ENCODE measurements around the gene CRELD1.
"Not testable (repeated sequence)": the region's sequence is repeated elsewhere in the genome, so short reads cannot be mapped to it uniquely, and the experiment has no call there.

The CRELD1 gene

GRCh38 chr3:9933561-9934234 lies at the start of gene CRELD1:
Gene CRELD1 (plus strand): TSS chr3:9933834. CDS start chr3:9934439, 605 bp downstream.
- DNase-seq = peak; percentile 76

- DNase-seq = peak; percentile 77
Observed at GRCh38 chr3:9884555-9885165, 49.0 kb upstream of the CRELD1 start.

GRCh38 chr3:9886328-9886727 lies 47.3 kb upstream of the CRELD1 start:
- no peak for DNase-seq

GRCh38 chr3:9887480-9887879 lies 46.2 kb upstream of the CRELD1 start:
- no peak for DNase-seq

- no peak for DNase-seq
Observed at GRCh38 chr3:9888540-9888939, 45.1 kb upstream of the CRELD1 start.

GRCh38 chr3:9889405-9889804 lies 44.2 kb upstream of the CRELD1 start:
- no peak for DNase-seq

GRCh38 chr3:9890249-9891071 lies 43.2 kb upstream of the CRELD1 start, which contains the start of gene JAGN1:
Gene JAGN1 (plus strand): TSS chr3:9890610. CDS start chr3:9890723, 113 bp downstream.
- peak; percentile 76 for DNase-seq

- no peak for DNase-seq
Observed at GRCh38 chr3:9891072-9891622, 42.5 kb upstream of the CRELD1 start.

GRCh38 chr3:9893739-9894138 lies 39.9 kb upstream of the CRELD1 start:
- no peak for DNase-seq

GRCh38 chr3:9895715-9896114 lies 37.9 kb upstream of the CRELD1 start:
- not testable (repeated sequence) for DNase-seq

GRCh38 chr3:9896755-9897407 lies 36.8 kb upstream of the CRELD1 start:
- not testable (repeated sequence) for DNase-seq

GRCh38 chr3:9897408-9898372 lies 35.9 kb upstream of the CRELD1 start:
- no peak for DNase-seq

- DNase-seq = no peak
Observed at GRCh38 chr3:9898467-9899241, 35.0 kb upstream of the CRELD1 start.

GRCh38 chr3:9899289-9899791 lies 34.3 kb upstream of the CRELD1 start:
- no peak for DNase-seq

- not testable (repeated sequence) for DNase-seq
Observed at GRCh38 chr3:9900965-9901415, 32.6 kb upstream of the CRELD1 start.

- DNase-seq = no peak
Observed at GRCh38 chr3:9901967-9902366, 31.7 kb upstream of the CRELD1 start.

- DNase-seq = no peak
Observed at GRCh38 chr3:9902372-9903237, 31.0 kb upstream of the CRELD1 start, which contains the start of gene IL17RE. Gene IL17RE (plus strand): TSS chr3:9902848. CDS start chr3:9902933, 85 bp downstream.

- no peak for DNase-seq
Observed at GRCh38 chr3:9903238-9903624, 30.4 kb upstream of the CRELD1 start.

GRCh38 chr3:9903904-9904303 lies 29.7 kb upstream of the CRELD1 start:
- DNase-seq = no peak

Measured in 8988T (cell line).